ENCODE data around the gene CIART. TPM values are rescaled to one million over a fixed set of nuclear protein-coding genes. Genes with fewer than 3 reads are reported as not detected.

CIART gene
- total RNA-seq, 1 donor from 2014 or later: 9.2 TPM

- Mint-ChIP-seq H3K27me3 (ENCODE audit: low read depth) (peaks cover 11% of the 10 kb centered on the region), H3K4me3 (no peak overlapping the region), H3K4me1 (peaks cover 9% of the 10 kb centered on the region), H3K27ac (no peak overlapping the region), H3K9me3 (no peaks in the 10 kb centered on the region), H3K36me3 (peaks cover 9% of the 10 kb centered on the region)
- TF ChIP-seq CTCF (IDR thresholded peaks at IDR 0.05; ENCODE audit: unreplicated experiment): no peak
- no peak for DNase-seq (ENCODE audit: low spot score in 2 of 2, unreplicated experiment in 2 of 2)
Measured at GRCh38 chr1:150288822-150289221, 6.5 kb downstream of the CIART start.

GRCh38 chr1:150293433-150294253, 11.3 kb downstream of the CIART start, which contains the start of gene MRPS21:
Gene MRPS21 (plus strand): TSS chr1:150293861. CDS start chr1:150294367, 506 bp downstream.
- H3K27ac Mint-ChIP-seq: peak within 1 kb of the TSS; percentile 94
- H3K4me1 Mint-ChIP-seq: peaks cover 20% of the 10 kb centered on the region
- H3K36me3 Mint-ChIP-seq: peaks cover 16% of the 10 kb centered on the region
- H3K9me3 Mint-ChIP-seq: no peaks in the 10 kb centered on the region
- peak; percentile 59 to 80 for DNase-seq (ENCODE audit: low spot score in 2 of 2, unreplicated experiment in 2 of 2)
- H3K4me3 Mint-ChIP-seq: peak within 1 kb of the TSS; percentile 93
- no peaks in the 10 kb centered on the region for H3K27me3 Mint-ChIP-seq (ENCODE audit: low read depth)
- TF ChIP-seq CTCF (IDR thresholded peaks at IDR 0.05; ENCODE audit: unreplicated experiment): no peak

- H3K36me3 Mint-ChIP-seq: peaks cover 20% of the 10 kb centered on the region
- H3K27me3 Mint-ChIP-seq (ENCODE audit: low read depth): no peaks in the 10 kb centered on the region
- no peaks in the 10 kb centered on the region for H3K9me3 Mint-ChIP-seq
- no peak for TF ChIP-seq CTCF (IDR thresholded peaks at IDR 0.05; ENCODE audit: unreplicated experiment)
- peak overlapping the region; percentile 36 for H3K4me3 Mint-ChIP-seq
- DNase-seq (ENCODE audit: low spot score in 2 of 2, unreplicated experiment in 2 of 2): no peak
- H3K27ac Mint-ChIP-seq: peak overlapping the region; percentile 1
- peaks cover 20% of the 10 kb centered on the region for H3K4me1 Mint-ChIP-seq
Measured at GRCh38 chr1:150295476-150295875, 13.1 kb downstream of the CIART start.

GRCh38 chr1:150299716-150300115, 17.4 kb downstream of the CIART start:
- H3K4me3 Mint-ChIP-seq: no peak overlapping the region
- H3K27ac Mint-ChIP-seq: no peak overlapping the region
- no peak for TF ChIP-seq CTCF (IDR thresholded peaks at IDR 0.05; ENCODE audit: unreplicated experiment)
- H3K4me1 Mint-ChIP-seq: peaks cover 6% of the 10 kb centered on the region
- no peak for DNase-seq (ENCODE audit: low spot score in 2 of 2, unreplicated experiment in 2 of 2)
- H3K27me3 Mint-ChIP-seq (ENCODE audit: low read depth): no peaks in the 10 kb centered on the region
- no peaks in the 10 kb centered on the region for H3K9me3 Mint-ChIP-seq
- H3K36me3 Mint-ChIP-seq: peaks cover 36% of the 10 kb centered on the region

GRCh38 chr1:150302338-150302737, 20.0 kb downstream of the CIART start:
- H3K27me3 Mint-ChIP-seq (ENCODE audit: low read depth): no peaks in the 10 kb centered on the region
- no peaks in the 10 kb centered on the region for H3K9me3 Mint-ChIP-seq
- DNase-seq (ENCODE audit: low spot score in 2 of 2, unreplicated experiment in 2 of 2): no peak
- no peak overlapping the region for H3K4me3 Mint-ChIP-seq
- TF ChIP-seq CTCF (IDR thresholded peaks at IDR 0.05; ENCODE audit: unreplicated experiment): no peak
- no peak overlapping the region for H3K27ac Mint-ChIP-seq
- no peaks in the 10 kb centered on the region for H3K4me1 Mint-ChIP-seq
- peaks cover 29% of the 10 kb centered on the region for H3K36me3 Mint-ChIP-seq
